Vagina (tissue), 2 donors: ENCODE data around the gene BLMH. TPM values are rescaled to one million over a fixed set of nuclear protein-coding genes. Genes with fewer than 3 reads are reported as not detected.
A peak's percentile ranks its signal among the peaks of the same experiment; 100 is the strongest.

ENCODE experiments used
- DNase-seq, 2 donors: peaks; one replicate each; pipeline ENCODE4 v3.0.0-alpha.2; 2017; ENCODE audit errors: extremely low spot score in 2 of 2
- H3K27ac ChIP-seq: fragments of 200-600 bp; sonication (generic); one replicate; pipeline ENCODE4 v1.5.1; 2019
- H3K27me3 ChIP-seq: fragments of 200-600 bp; sonication (generic); one replicate; pipeline ENCODE4 v1.5.1; 2019
- H3K36me3 ChIP-seq, 2 donors: fragments of 200-600 bp; sonication (generic); one replicate each; pipeline ENCODE4 v1.5.1; 2017 to 2019
- H3K4me1 ChIP-seq: fragments of 200-600 bp; sonication (generic); one replicate; pipeline ENCODE4 v1.5.1; 2019
- H3K4me3 ChIP-seq, 2 donors: fragments of 200-600 bp; sonication (generic); 1 replicate in 1 of 2; 2 replicates in 1 of 2; pipeline ENCODE4 v1.5.1; 2016 to 2019
- H3K9me3 ChIP-seq: fragments of 200-600 bp; sonication (generic); one replicate; pipeline ENCODE4 v1.5.1; 2019
- POLR2A ChIP-seq, 2 donors: fragments of 450-650 bp; IDR thresholded peaks; one replicate each; pipeline ENCODE4 v1.6.1; 2017; ENCODE audit warnings: antibody characterized with exemption in 2 of 2, mild to moderate bottlenecking in 2 of 2, moderate library complexity in 2 of 2
- POLR2AphosphoS5 ChIP-seq, 2 donors: sonication (generic); formaldehyde crosslinking; IDR thresholded peaks; one replicate each; pipeline ENCODE4 v1.9.0; 2017; ENCODE audit warnings: antibody characterized with exemption in 2 of 2, mild to moderate bottlenecking in 2 of 2, low read depth in 1 of 2; ENCODE audit not compliant: insufficient read depth in 1 of 2
- intact Hi-C: fragments of 100-400 bp; cut with DNase I; formaldehyde crosslinking; loops from one replicate; pipeline ENCODE4 v1.15.1; 2023
- total RNA-seq: library from RNA; depleted of rRNA; stranded (reverse); fragments of >200 nt; gene quantifications from one replicate; pipeline ENCODE4 v1.2.3, GENCODE V29; 2016
- TF ChIP-seq, protein P1 (sequence below), 3 experiments: fragments of 450-650 bp in 2 of 3; fragments of 200-600 bp in 1 of 3; sonication (generic) in 1 of 3; IDR thresholded peaks; one replicate each; pipeline ENCODE4 v1.5.1; 2017 to 2019; ENCODE audit warnings: antibody characterized with exemption in 3 of 3, mild to moderate bottlenecking in 2 of 3, moderate library complexity in 2 of 3

The BLMH gene
- total RNA-seq, 1 donor from 2014 or later, result 44.2 TPM

DNA sequence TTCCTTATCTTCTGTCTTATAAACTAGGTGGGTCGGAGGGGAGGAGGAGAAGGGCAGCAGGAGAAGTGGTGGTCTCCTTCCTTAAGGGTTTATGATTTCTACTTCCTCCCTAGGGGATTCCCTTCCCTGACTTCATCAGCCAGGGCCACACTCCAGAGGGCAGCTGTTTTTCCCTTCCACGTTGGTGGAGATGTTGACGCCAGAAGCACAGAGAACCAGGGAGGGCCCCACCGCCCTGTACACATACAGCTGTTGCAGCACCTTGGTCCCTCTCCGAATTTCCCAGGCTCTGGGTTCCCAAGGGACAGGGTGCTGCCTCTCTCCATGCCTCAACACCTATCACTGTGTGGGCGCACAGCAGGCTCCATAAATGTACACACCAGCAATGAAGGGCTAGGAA, 50.7 kb downstream of the BLMH start:
- intact Hi-C loops, result no loop called here
- H3K9me3 ChIP-seq, result no peaks in the 10 kb centered on the region
- H3K27me3 ChIP-seq, result no peaks in the 10 kb centered on the region
- H3K36me3 ChIP-seq, result no peaks in the 10 kb centered on the region
- no peak overlapping the region for H3K27ac ChIP-seq
- TF ChIP-seq, protein P1, sequence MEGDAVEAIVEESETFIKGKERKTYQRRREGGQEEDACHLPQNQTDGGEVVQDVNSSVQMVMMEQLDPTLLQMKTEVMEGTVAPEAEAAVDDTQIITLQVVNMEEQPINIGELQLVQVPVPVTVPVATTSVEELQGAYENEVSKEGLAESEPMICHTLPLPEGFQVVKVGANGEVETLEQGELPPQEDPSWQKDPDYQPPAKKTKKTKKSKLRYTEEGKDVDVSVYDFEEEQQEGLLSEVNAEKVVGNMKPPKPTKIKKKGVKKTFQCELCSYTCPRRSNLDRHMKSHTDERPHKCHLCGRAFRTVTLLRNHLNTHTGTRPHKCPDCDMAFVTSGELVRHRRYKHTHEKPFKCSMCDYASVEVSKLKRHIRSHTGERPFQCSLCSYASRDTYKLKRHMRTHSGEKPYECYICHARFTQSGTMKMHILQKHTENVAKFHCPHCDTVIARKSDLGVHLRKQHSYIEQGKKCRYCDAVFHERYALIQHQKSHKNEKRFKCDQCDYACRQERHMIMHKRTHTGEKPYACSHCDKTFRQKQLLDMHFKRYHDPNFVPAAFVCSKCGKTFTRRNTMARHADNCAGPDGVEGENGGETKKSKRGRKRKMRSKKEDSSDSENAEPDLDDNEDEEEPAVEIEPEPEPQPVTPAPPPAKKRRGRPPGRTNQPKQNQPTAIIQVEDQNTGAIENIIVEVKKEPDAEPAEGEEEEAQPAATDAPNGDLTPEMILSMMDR (IDR thresholded peaks at IDR 0.05), result no peak
- TF ChIP-seq POLR2AphosphoS5 (IDR thresholded peaks at IDR 0.05; ENCODE audit: insufficient read depth in 1 of 2, low read depth in 1 of 2) (no peak), POLR2A (IDR thresholded peaks at IDR 0.05) (no peak)
- no peak for DNase-seq
- peaks cover 18% of the 10 kb centered on the region for H3K4me1 ChIP-seq
- H3K4me3 ChIP-seq, result no peak overlapping the region

DNA sequence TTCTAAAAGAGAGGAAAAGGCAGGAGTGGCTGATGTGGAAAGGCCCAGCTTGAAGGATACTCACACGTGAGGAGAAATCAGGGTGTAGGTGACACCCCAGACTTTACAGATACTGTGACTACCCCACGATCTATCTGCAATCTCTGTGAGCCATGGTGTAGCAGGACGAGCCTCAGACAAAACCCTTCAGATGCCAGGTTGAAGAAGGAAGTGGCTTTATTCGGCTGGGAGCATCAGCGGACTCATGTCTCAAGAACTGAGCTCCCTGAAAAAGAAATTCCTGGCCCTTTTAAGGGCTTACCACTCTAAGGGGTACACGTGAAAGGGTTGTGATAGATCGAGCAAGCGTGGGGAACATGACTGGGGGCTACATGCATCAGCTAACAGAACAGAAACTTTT, 51.6 kb downstream of the BLMH start:
- H3K27ac ChIP-seq, result no peak overlapping the region
- H3K36me3 ChIP-seq, result no peaks in the 10 kb centered on the region
- TF ChIP-seq, protein P1 (IDR thresholded peaks at IDR 0.05), result no peak
- no peak for TF ChIP-seq POLR2A (IDR thresholded peaks at IDR 0.05)
- no peaks in the 10 kb centered on the region for H3K9me3 ChIP-seq
- no peak for DNase-seq
- H3K4me1 ChIP-seq, result peaks cover 27% of the 10 kb centered on the region
- no peak overlapping the region for H3K4me3 ChIP-seq
- H3K27me3 ChIP-seq, result no peaks in the 10 kb centered on the region
- intact Hi-C loops, result no loop called here

DNA sequence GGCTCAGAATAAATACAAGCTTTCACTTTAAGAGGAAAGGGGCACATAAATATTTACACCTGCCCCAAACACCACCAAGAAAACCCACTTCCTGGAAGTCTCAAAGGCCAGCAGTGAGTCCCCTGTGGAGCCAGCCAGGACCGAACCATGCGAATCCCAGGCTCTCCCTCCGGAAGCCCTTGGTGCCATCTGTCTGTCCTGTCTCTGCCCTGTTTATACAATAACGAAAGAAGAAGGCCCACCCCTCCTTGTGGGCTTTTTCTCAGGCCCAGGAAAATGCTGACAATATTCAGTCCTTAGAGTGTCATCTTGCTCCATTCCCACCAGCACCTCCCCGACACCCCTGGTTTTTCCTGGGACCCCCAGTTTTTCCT, 52.7 kb downstream of the BLMH start:
- intact Hi-C loops, result no loop called here
- TF ChIP-seq POLR2A (IDR thresholded peaks at IDR 0.05), result no peak
- TF ChIP-seq POLR2AphosphoS5 (IDR thresholded peaks at IDR 0.05; ENCODE audit: insufficient read depth in 1 of 2, low read depth in 1 of 2), result no peak
- TF ChIP-seq, protein P1 (IDR thresholded peaks at IDR 0.05), result no peak
- peaks cover 30% of the 10 kb centered on the region for H3K4me1 ChIP-seq
- H3K27ac ChIP-seq, result no peak overlapping the region
- DNase-seq, result no peak
- no peaks in the 10 kb centered on the region for H3K9me3 ChIP-seq
- no peak overlapping the region for H3K4me3 ChIP-seq
- H3K36me3 ChIP-seq, result no peaks in the 10 kb centered on the region
- no peaks in the 10 kb centered on the region for H3K27me3 ChIP-seq

DNA sequence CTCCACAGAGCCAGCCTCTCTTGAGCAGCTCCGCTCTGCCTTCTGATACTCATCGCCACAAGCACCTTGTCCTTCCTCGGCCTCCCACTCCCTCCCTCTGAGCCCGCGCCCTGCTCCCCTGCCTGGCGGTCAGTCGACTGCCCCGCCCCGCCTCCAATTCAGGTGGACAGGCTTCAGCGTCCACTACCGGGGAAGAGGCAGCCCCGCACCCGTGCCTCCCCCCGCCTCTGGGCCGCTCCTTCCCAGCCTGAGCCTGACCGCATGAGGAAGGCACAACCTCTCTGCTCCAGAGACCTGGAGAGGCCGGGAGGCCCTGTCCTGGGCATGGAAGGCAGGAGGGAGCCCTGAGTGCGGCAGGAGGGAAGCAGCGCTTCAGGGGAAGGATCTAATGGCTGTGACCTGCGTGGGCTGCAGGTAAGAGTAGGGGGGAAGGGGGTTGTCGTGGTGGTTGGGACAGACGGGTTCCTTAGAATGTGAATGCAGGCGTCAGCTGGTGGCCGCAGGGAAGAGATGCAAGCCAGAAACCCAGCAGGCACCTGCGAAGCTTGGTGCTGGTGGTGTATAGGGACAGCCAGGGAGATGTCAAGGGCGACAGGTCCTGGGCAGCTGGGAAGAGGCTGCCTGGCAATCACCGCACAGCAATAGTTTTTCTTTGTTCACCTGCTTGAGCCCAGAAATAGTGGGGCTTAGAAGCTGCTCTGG, 53.2 kb downstream of the BLMH start:
- Histone ChIP-seq H3K36me3 (no peaks in the 10 kb centered on the region), H3K27me3 (no peaks in the 10 kb centered on the region), H3K4me1 (peaks cover 30% of the 10 kb centered on the region), H3K27ac (no peak overlapping the region), H3K4me3 (no peak overlapping the region), H3K9me3 (no peaks in the 10 kb centered on the region)
- intact Hi-C loops, result no loop called here
- DNase-seq, result no peak
- TF ChIP-seq, protein P1 (IDR thresholded peaks at IDR 0.05), result no peak
- no peak for TF ChIP-seq POLR2A (IDR thresholded peaks at IDR 0.05)
- TF ChIP-seq POLR2AphosphoS5 (IDR thresholded peaks at IDR 0.05; ENCODE audit: insufficient read depth in 1 of 2, low read depth in 1 of 2), result no peak

DNA sequence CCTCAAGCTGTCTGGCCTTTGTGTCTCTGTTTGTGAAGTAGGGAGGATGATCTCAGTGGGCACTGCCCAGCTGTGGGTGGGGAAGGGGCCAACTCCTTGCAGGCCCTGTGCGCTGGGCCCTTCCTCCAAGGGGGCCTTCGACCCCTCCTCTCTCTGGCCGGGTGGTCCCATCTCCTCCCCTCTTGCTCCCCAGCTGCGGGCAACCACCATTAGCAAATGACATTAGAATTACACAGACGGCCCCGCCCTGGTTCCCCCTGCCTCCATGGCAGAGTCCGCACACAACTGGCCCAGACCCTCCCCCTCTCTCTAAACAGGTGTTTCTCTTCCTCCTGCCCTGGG, 53.8 kb downstream of the BLMH start:
- TF ChIP-seq, protein P1 (IDR thresholded peaks at IDR 0.05), result no peak
- Histone ChIP-seq H3K9me3 (no peaks in the 10 kb centered on the region), H3K36me3 (no peaks in the 10 kb centered on the region), H3K27ac (no peak overlapping the region), H3K4me3 (no peak overlapping the region), H3K27me3 (no peaks in the 10 kb centered on the region), H3K4me1 (peaks cover 30% of the 10 kb centered on the region)
- DNase-seq, result peak in 1 of 2 donors; percentile 54
- intact Hi-C loops, result no loop called here
